ENCODE data around the gene ZNF763. TPM values are rescaled to one million over a fixed set of nuclear protein-coding genes. Genes with fewer than 3 reads are reported as not detected.

ZNF763 gene
- total RNA-seq, 1 experiment from 2014 or later = 0.77 TPM

GRCh38 chr19:11995174-11995573 lies 30.3 kb downstream of the ZNF763 start:
- no peak for DNase-seq
- no peak overlapping the region for H3T11ph ChIP-seq (ENCODE audit: low read length)
- Mint-ChIP-seq H3K27me3 (ENCODE audit: low read depth) (no peaks in the 10 kb centered on the region), H3K9me3 (peaks cover 0 to 38% of the 10 kb centered on the region in 2 experiments; a peak in 3 of 5 replicates), H3K4me1 (peaks cover 8 to 14% of the 10 kb centered on the region in 2 experiments), H3K27ac (no peak overlapping the region), H3K4me3 (no peak overlapping the region), H3K36me3 (ENCODE audit: insufficient read depth in 1 of 3, low read depth in 3 of 3) (peaks cover 19 to 65% (median 24%) of the 10 kb centered on the region in 3 experiments)
- no peaks in the 10 kb centered on the region for H3K9me3 ChIP-seq (ENCODE audit: control insufficient read depth, low read depth, low read length)
- no peak overlapping the region for H4K91ac ChIP-seq (ENCODE audit: insufficient read length, low read depth, low read length)
- no peak for TF ChIP-seq CTCF (conservative IDR thresholded peaks at IDR 0.05)
- H4K5ac ChIP-seq (ENCODE audit: insufficient read length, low read depth, low read length) = no peak overlapping the region
- H2BK15ac ChIP-seq (ENCODE audit: low read depth, low read length) = no peak overlapping the region
- no peak overlapping the region for H3K56ac ChIP-seq (ENCODE audit: insufficient read length, low read depth, low read length)
- no peak overlapping the region for H3K14ac ChIP-seq (ENCODE audit: insufficient read depth, low read length)
- no peak overlapping the region for H3K18ac ChIP-seq (ENCODE audit: insufficient read length, low read depth, low read length)
- no CpG with 5 or more reads among the region's 1 CpG for WGBS (ENCODE audit: extremely low coverage, insufficient read length, low lambda C conversion rate)
- no peaks in the 10 kb centered on the region for H3K4me1 ChIP-seq (ENCODE audit: insufficient read depth, low read length)
- H2BK120ac ChIP-seq (ENCODE audit: low read depth, low read length, poor library complexity, severe bottlenecking) = no peak overlapping the region
- H3K27ac ChIP-seq (ENCODE audit: insufficient read length, low read depth, low read length) = no peak overlapping the region
- no peak overlapping the region for H3K4me2 ChIP-seq (ENCODE audit: insufficient read depth, insufficient read length, low read length)
- H3K23ac ChIP-seq (ENCODE audit: insufficient read length, low read depth, low read length) = no peak overlapping the region
- H2AFZ ChIP-seq (ENCODE audit: low read length) = no peak overlapping the region
- no peak overlapping the region for H2BK20ac ChIP-seq (ENCODE audit: low read depth, low read length, poor library complexity, severe bottlenecking)
- H2BK5ac ChIP-seq (ENCODE audit: insufficient read length, low read length) = no peak overlapping the region
- no peaks in the 10 kb centered on the region for H3K23me2 ChIP-seq (ENCODE audit: insufficient read length, low read depth, low read length, poor library complexity, severe bottlenecking)
- H2BK12ac ChIP-seq (ENCODE audit: insufficient read length, low read depth, low read length) = no peak overlapping the region
- peaks cover 12% of the 10 kb centered on the region; the same call in 1 of the 2 replicates for H3K79me2 ChIP-seq (ENCODE audit: insufficient read depth, low read length)
- no peaks in the 10 kb centered on the region for H3K27me3 ChIP-seq (ENCODE audit: insufficient read depth, low read length)
- no peak overlapping the region for H2AK5ac ChIP-seq (ENCODE audit: insufficient read length, low read length)
- H4K20me1 ChIP-seq (ENCODE audit: control insufficient read depth, insufficient read depth, insufficient read length) = no peaks in the 10 kb centered on the region
- H3K9ac ChIP-seq (ENCODE audit: extremely low read depth, insufficient read length, low read length) = no peak overlapping the region
- no peak overlapping the region for H4K8ac ChIP-seq (replicated peaks; ENCODE audit: insufficient read length, low read depth, low read length)
- H3K4ac ChIP-seq (ENCODE audit: low read depth, low read length) = no peak overlapping the region
- peaks cover 3% of the 10 kb centered on the region for H3K79me1 ChIP-seq (ENCODE audit: insufficient read depth, low read depth, low read length, poor library complexity, severe bottlenecking)

Data from H9 (cell line).